ENCODE measurements around the gene GSG1L.

GSG1L gene

GRCh38 chr16:27792486-27793248, 270.8 kb downstream of the GSG1L start:
- DNase-seq (ENCODE audit: low spot score): no peak

DNA sequence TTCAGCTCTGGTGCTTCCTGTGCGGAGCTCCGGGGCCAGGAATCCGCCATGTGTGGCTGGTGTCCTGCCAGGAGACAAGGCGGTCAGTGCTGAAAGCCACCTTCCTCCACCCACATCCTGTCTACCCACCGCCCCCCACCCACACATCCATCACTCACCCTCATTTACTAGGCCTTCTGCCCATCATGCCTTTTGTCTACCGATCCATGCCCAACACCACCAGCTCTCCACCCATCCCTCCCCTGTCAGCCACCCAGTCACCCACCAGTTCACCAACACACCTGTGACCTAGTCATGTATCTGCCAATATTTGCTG, 272.2 kb downstream of the GSG1L start:
- no peak for DNase-seq (ENCODE audit: low spot score)

DNA sequence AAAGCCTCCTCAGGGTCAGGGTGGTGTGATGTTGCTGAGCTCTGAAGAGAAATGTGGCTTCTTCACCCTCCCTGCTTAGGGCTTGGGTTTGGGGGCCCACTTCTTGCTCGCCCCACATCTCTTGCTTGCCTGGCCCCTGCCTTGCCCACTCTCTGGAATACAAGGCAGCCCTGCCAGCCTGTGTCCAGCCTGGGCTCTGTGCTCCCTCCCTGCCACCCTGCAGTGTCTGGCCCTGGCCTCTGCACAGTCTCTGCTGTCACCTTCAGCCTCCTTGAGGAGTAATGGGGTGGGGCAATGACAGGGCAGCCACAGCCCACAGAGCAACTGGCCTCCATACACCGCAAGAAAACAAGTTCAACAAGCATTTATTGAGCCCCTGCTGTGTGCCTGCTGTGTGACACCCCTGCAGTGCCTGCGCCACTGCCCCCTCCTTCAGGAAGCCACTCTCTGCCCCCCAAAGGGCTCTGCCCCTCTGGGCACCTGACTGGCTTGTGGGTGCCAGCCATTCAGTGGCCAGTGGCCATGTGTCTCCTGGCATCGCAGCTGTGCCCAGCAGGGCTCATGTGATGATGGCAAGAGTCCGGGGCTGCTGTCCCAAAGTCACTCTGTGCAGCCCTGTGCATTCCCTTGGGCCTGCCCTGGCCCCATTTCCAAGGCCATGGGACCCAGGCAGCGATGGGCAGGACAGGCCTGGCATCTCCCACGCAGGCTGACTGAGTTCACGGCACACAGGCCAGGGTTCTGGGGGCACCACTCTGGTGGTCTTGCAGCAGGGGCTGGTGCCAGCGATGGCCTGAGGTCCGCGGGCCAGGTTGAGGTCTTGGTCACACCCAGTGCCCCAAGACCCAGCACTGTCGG, 272.7 kb downstream of the GSG1L start:
- no peak for DNase-seq (ENCODE audit: low spot score)

DNA sequence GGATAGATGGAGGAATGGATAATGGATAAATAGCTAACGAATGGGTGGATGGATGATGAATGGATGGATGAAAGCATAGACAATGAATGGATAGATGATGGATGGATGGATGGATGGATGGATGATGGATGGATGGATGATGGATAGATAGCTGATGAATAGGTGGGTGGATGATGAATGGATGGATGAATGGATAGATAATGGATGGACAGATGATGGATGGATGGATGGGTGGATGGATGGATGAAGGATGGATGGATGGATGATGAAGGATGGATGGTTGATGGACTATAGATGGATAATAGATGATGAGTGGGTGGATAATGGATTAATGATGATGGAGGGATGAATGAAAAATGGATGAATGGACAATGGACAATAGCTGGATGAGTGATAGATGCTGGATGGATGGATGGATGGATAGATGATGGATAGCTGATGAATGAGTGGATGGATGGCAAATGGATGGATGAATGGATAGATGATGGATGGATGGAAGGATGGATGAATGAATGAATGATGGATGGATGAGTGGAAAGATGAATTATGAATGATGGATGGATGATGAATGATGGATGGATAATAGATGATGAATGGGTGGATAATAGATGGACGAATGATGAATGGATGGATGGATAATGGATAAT, 273.8 kb downstream of the GSG1L start:
- no peak for DNase-seq (ENCODE audit: low spot score)

- no peak for DNase-seq (ENCODE audit: low spot score)
These were observed 274.4 kb downstream of the GSG1L start for GRCh38 chr16:27789150-27789549.

GRCh38 chr16:27787665-27788064, 275.8 kb downstream of the GSG1L start:
- DNase-seq (ENCODE audit: low spot score): no peak

DNA sequence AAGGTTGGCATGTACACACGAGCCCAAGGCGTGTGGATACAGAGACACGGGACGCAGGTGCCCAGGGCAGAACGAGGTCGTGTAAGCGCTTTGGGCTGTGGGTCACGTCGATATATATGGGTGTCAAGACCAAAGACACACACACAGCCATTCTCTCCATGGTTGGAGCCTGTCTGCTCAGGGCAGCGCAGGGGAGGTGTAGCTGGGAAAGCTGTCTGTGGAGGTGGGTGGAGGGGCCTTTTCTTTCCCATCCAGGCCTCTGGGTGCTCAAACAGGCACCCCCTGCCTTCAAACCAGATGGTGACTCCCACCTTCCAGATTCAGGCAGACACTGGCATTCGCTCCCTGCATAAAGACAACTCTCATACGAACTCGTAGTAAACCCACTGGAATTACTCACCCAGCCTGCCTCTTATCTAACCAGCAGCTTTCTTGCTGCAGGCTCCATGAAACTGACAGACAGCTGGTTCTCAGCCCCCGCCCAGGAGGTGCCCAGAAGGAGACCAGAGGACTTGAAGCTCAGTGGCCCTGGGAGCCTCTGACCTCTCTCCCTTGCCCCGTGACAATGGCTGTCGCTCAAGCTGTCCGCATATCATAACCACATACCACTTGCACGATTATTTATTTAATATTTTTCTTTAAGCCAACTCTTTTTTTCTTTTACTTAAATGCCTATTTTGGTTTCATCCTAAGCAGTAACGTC, 276.4 kb downstream of the GSG1L start:
- no peak for DNase-seq (ENCODE audit: low spot score)

DNA sequence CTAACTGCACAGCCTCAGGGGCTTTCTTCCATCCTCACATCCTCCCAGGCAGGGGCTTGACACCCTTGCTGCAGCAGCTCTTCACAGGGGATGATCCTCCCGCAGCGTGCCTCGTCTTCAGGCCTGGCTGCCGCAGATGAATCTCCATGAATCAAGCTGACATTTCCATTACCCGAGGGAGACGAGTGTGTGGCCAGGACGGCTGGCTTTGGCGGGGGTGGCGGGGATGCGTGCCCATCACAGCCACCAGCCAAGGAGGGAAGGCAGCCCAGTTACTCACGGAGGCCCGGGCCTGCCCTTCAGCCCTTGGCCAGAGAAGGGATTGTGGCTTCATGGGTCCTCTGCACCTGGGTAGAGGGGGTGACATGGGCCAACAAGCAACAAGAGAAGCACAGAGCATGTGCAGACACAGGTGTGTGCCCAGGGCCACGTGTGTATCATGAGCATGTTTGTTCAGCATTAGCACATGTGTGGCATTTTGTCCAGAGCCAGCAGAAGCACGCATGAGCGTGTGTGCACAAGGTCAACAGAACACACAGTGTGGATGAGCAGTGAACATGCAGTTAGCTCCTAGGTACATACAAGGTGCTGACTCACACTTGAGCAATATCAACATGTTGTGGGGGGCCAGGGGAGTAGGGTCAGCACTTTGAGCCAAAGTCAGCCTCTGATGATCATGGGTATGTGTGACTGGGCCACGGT, 277.1 kb downstream of the GSG1L start:
- DNase-seq (ENCODE audit: low spot score): peak; percentile 48

DNA sequence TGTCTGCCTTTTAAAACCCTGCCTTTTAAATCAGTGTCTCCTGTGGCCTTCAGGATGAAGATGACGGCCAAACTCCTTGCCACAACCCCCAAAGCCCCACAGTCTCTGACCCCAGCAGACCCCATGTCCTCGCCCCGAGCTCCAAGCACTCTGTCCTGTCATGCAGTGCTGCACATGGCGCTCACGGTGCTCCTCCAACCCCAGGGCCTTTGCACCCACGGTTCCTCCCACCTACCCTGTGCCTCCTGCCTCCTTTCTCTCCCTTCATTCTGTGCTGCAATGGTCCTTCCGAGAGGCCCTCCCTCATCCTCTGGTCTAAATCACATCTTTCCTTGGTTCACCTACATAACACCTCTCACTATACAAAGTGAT, 278.2 kb downstream of the GSG1L start:
- DNase-seq (ENCODE audit: low spot score): no peak

DNA sequence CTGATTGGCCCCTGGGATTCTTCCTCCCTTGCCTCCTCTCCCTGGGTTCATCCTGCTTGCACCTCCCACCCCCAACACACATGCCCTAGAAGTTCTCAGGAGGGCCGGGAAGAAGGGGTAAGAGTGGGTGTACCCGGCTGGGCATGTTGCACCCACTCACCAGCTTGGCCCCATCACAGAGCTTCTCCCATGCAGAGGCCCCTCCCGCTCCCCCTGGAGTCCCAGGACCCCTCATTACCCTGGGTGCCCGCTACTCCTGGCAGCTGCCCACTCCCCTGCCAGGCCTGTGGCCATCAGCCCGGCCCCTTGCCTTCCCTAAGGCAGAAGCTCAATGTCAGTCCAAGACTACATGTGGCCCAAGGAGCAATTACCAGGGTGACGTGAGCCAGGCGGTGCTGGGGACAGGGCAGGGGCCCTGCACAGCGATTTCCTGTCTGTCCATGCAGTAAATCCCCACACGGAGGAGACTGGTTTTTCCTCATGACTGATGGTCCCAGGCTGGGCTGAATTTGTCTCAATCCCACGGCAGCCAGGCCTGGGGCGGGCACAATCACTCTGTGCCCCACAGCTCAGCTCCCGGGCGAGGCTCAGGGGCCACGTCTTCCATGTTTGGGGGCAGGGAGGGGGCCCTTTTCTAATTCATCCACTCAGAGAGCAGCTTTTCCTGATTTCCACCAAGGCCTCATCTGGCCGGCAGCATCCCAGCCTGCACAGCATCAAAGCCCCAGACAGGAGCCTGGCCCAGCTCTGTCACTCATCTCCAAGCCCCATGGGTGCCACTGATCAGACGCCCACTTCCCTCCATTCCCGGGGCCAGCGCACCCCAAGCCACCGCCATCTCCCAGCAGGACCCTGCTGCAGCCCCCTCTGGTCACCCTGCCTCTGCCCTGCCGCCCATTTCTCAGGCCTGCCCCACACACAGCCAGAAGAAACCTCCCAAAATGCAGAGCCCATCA, 278.9 kb downstream of the GSG1L start:
- DNase-seq (ENCODE audit: low spot score): peak; percentile 45

GRCh38 chr16:27781981-27782880, 281.3 kb downstream of the GSG1L start:
- DNase-seq (ENCODE audit: low spot score): no peak

- no peak for DNase-seq (ENCODE audit: low spot score)
These were observed 282.4 kb downstream of the GSG1L start for GRCh38 chr16:27781195-27781524.

DNA sequence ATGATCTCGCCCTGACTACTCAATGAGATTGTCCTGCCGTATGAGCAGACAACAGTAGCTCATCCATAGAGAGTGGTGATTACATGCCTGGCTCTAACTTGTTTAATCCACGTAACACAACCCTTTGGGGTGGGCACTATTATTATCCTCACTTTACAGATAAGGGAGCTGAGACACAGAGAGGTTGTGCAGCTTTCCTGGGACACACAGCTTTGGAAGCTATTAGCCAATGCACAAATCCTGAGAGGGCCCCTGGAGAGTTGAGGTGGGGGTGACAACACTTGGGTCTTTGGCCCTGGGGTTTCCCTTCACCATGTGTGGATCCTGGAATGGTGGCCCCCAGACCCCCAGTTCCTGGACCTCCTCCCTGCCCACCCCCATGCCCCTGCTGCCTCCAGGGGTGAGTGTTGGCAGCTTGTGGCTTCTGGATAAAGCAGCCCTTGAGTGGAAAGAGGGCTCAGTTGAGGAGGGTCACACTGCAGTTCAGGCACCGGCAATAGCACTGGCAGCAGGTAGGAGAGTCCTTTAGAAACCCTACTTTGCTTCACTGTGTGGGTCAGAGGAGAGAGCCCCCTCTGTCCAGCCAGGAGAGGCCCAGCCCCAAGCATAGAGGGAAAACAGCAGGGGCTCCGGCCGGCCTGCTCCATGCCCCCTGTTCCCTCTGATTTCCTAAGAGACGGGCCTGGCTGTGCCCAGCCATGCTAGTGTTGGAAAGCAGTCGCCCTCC, 282.9 kb downstream of the GSG1L start:
- DNase-seq (ENCODE audit: low spot score): no peak

DNA sequence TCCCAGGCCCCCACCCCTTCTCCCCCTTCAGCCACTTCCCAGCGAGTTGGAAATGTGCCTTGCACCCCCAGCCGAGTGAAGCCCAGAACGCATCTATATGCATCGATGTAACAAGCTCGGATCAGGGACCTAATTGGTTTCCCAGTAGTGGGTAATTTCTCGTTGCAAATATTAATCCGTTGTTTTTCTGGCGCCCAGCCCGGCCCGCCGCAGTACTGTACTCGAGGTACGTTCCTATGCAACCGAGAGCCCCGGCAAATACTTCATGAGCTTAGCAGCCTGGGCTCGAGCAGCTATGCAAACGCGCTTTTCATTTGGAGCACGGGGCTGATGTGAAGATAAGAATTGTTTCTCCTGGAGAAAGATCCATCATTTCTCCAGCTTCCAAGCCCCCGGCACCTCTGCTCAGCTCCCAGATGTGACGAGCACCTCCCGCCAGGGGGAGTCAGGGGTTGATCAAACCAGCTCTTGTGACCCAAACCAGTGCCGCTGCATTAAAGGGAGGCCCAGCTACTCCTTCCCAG, 283.8 kb downstream of the GSG1L start:
- DNase-seq (ENCODE audit: low spot score): peak; percentile 77

GRCh38 chr16:27778926-27779570, 284.5 kb downstream of the GSG1L start:
- no peak for DNase-seq (ENCODE audit: low spot score)

- no peak for DNase-seq (ENCODE audit: low spot score)
These were observed 285.2 kb downstream of the GSG1L start for GRCh38 chr16:27778171-27778925.

DNA sequence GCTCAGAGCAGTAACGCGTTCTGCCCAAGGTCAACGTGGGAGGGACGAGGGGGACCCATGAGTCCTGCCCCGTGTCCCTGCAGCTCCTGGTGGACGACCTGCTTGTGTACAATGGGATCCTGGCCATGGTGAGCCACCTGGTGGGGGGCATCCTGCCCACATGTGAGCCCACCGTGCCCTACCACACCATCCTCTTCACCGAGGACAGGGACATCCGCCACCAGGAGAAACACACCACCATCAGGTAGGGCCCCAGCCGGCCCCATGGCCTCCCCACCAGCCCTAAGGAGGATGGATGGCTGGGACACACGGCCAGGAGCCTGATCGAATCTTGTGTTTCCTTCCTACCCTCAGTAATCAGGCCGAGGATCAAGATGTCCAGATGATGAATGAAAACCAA, 286.0 kb downstream of the GSG1L start:
- no peak for DNase-seq (ENCODE audit: low spot score)

All from SK-N-DZ (cell line).